ENCODE data around the gene GRAPL.
"Not testable (repeated sequence)": the region's sequence is repeated elsewhere in the genome, so short reads cannot be mapped to it uniquely, and the experiment has no call there.

Gene GRAPL

GRCh38 chr17:19175410-19175809 is 48.0 kb downstream of the GRAPL start:
- not testable (repeated sequence) for H3K9me3 ChIP-seq (ENCODE audit: low read length); H3K27me3 ChIP-seq (ENCODE audit: control insufficient read depth in 1 of 2, insufficient read depth in 2 of 2, low read length in 2 of 2); H3K9ac ChIP-seq (ENCODE audit: low read length); H3K27ac ChIP-seq (ENCODE audit: low read depth, low read length); H3K4me1 ChIP-seq (ENCODE audit: insufficient read depth, low read length); H3K36me3 ChIP-seq (ENCODE audit: insufficient read depth, low read length); H3K4me3 ChIP-seq (ENCODE audit: low read depth in 1 of 2, low read length in 2 of 2)

- H3K9ac ChIP-seq (ENCODE audit: low read length); H3K4me1 ChIP-seq (ENCODE audit: insufficient read depth, low read length); H3K4me3 ChIP-seq (ENCODE audit: low read depth in 1 of 2, low read length in 2 of 2); H3K36me3 ChIP-seq (ENCODE audit: insufficient read depth, low read length); H3K9me3 ChIP-seq (ENCODE audit: low read length); H3K27ac ChIP-seq (ENCODE audit: low read depth, low read length); H3K27me3 ChIP-seq (ENCODE audit: control insufficient read depth in 1 of 2, insufficient read depth in 2 of 2, low read length in 2 of 2): not testable (repeated sequence)
Observed at GRCh38 chr17:19181040-19181875, 53.9 kb downstream of the GRAPL start.

GRCh38 chr17:19187883-19188869 is 60.8 kb downstream of the GRAPL start:
- not testable (repeated sequence) for H3K27ac ChIP-seq (ENCODE audit: low read depth, low read length); H3K9ac ChIP-seq (ENCODE audit: low read length); H3K9me3 ChIP-seq (ENCODE audit: low read length); H3K36me3 ChIP-seq (ENCODE audit: insufficient read depth, low read length); H3K4me3 ChIP-seq (ENCODE audit: low read depth in 1 of 2, low read length in 2 of 2); H3K4me1 ChIP-seq (ENCODE audit: insufficient read depth, low read length); H3K27me3 ChIP-seq (ENCODE audit: control insufficient read depth in 1 of 2, insufficient read depth in 2 of 2, low read length in 2 of 2)

GRCh38 chr17:19188870-19189708 is 61.7 kb downstream of the GRAPL start:
- H3K36me3 ChIP-seq (ENCODE audit: insufficient read depth, low read length); H3K9me3 ChIP-seq (ENCODE audit: low read length); H3K4me1 ChIP-seq (ENCODE audit: insufficient read depth, low read length); H3K4me3 ChIP-seq (ENCODE audit: low read depth in 1 of 2, low read length in 2 of 2); H3K27me3 ChIP-seq (ENCODE audit: control insufficient read depth in 1 of 2, insufficient read depth in 2 of 2, low read length in 2 of 2); H3K9ac ChIP-seq (ENCODE audit: low read length); H3K27ac ChIP-seq (ENCODE audit: low read depth, low read length): not testable (repeated sequence)

GRCh38 chr17:19189781-19190405 is 62.5 kb downstream of the GRAPL start:
- not testable (repeated sequence) for H3K9ac ChIP-seq (ENCODE audit: low read length); H3K4me3 ChIP-seq (ENCODE audit: low read depth in 1 of 2, low read length in 2 of 2); H3K27me3 ChIP-seq (ENCODE audit: control insufficient read depth in 1 of 2, insufficient read depth in 2 of 2, low read length in 2 of 2); H3K36me3 ChIP-seq (ENCODE audit: insufficient read depth, low read length); H3K9me3 ChIP-seq (ENCODE audit: low read length); H3K4me1 ChIP-seq (ENCODE audit: insufficient read depth, low read length); H3K27ac ChIP-seq (ENCODE audit: low read depth, low read length)

GRCh38 chr17:19196382-19197204 is 69.2 kb downstream of the GRAPL start:
- H3K36me3 ChIP-seq (ENCODE audit: insufficient read depth, low read length); H3K9me3 ChIP-seq (ENCODE audit: low read length); H3K4me1 ChIP-seq (ENCODE audit: insufficient read depth, low read length); H3K27ac ChIP-seq (ENCODE audit: low read depth, low read length); H3K4me3 ChIP-seq (ENCODE audit: low read depth in 1 of 2, low read length in 2 of 2); H3K9ac ChIP-seq (ENCODE audit: low read length); H3K27me3 ChIP-seq (ENCODE audit: control insufficient read depth in 1 of 2, insufficient read depth in 2 of 2, low read length in 2 of 2): not testable (repeated sequence)

GRCh38 chr17:19202448-19202847 is 75.1 kb downstream of the GRAPL start:
- not testable (repeated sequence) for H3K4me1 ChIP-seq (ENCODE audit: insufficient read depth, low read length); H3K27me3 ChIP-seq (ENCODE audit: control insufficient read depth in 1 of 2, insufficient read depth in 2 of 2, low read length in 2 of 2); H3K27ac ChIP-seq (ENCODE audit: low read depth, low read length); H3K36me3 ChIP-seq (ENCODE audit: insufficient read depth, low read length); H3K9me3 ChIP-seq (ENCODE audit: low read length); H3K4me3 ChIP-seq (ENCODE audit: low read depth in 1 of 2, low read length in 2 of 2); H3K9ac ChIP-seq (ENCODE audit: low read length)

GRCh38 chr17:19203429-19203828 is 76.0 kb downstream of the GRAPL start:
- not testable (repeated sequence) for H3K27me3 ChIP-seq (ENCODE audit: control insufficient read depth in 1 of 2, insufficient read depth in 2 of 2, low read length in 2 of 2); H3K9me3 ChIP-seq (ENCODE audit: low read length); H3K27ac ChIP-seq (ENCODE audit: low read depth, low read length); H3K4me1 ChIP-seq (ENCODE audit: insufficient read depth, low read length); H3K4me3 ChIP-seq (ENCODE audit: low read depth in 1 of 2, low read length in 2 of 2); H3K9ac ChIP-seq (ENCODE audit: low read length); H3K36me3 ChIP-seq (ENCODE audit: insufficient read depth, low read length)

Measured in muscle layer of colon (tissue), 2 donors.